Measurements from ENCODE around the gene CELF4. TPM values are rescaled to one million over a fixed set of nuclear protein-coding genes. Genes with fewer than 3 reads are reported as not detected.

Gene CELF4
- total RNA-seq, 1 experiment from 2014 or later: 0.11 TPM

GRCh38 chr18:37398248-37398920, 167.2 kb downstream of the CELF4 start:
- ChIA-PET POLR2A (no interaction called here), CTCF (no interaction called here)
- no peaks in the 10 kb centered on the region for H3K9me3 ChIP-seq
- H3K27ac Mint-ChIP-seq (ENCODE audit: unreplicated experiment): no peak overlapping the region
- H3K9me3 Mint-ChIP-seq (ENCODE audit: unreplicated experiment): no peaks in the 10 kb centered on the region
- H3K36me3 ChIP-seq (ENCODE audit: control insufficient read depth, insufficient read depth, low read length): no peaks in the 10 kb centered on the region
- no peak overlapping the region for H3K4me3 Mint-ChIP-seq (ENCODE audit: unreplicated experiment)
- H3K27me3 Mint-ChIP-seq (ENCODE audit: insufficient read depth, unreplicated experiment): peaks cover 3% of the 10 kb centered on the region
- no TSS peak for BruUV-seq (replicated peaks)
- no peak for DNase-seq
- intact Hi-C loops (cut with micrococcal nuclease; ENCODE audit: unreplicated experiment): loop anchor here (10.0 kb wide), 1 partner anchor 76 kb away; no protein-coding TSS in a partner anchor
- H3K36me3 Mint-ChIP-seq (ENCODE audit: insufficient read depth, unreplicated experiment): no peaks in the 10 kb centered on the region
- no peaks in the 10 kb centered on the region for H3K27me3 ChIP-seq (replicated peaks; ENCODE audit: control insufficient read depth, insufficient read depth, low read length)
- H3K4me3 ChIP-seq (ENCODE audit: low read depth, low read length): no peak overlapping the region
- no peak for TF ChIP-seq CTCF (IDR thresholded peaks at IDR 0.05; ENCODE audit: insufficient read depth in 1 of 2, low read depth in 1 of 2, low read length in 1 of 2, severe bottlenecking in 1 of 2, unreplicated experiment in 1 of 2)
- no peaks in the 10 kb centered on the region for H3K4me1 Mint-ChIP-seq (ENCODE audit: low read depth, unreplicated experiment)
- no peaks in the 10 kb centered on the region for H3K4me1 ChIP-seq

- Mint-ChIP-seq H3K9me3 (ENCODE audit: unreplicated experiment) (no peaks in the 10 kb centered on the region), H3K27me3 (ENCODE audit: insufficient read depth, unreplicated experiment) (peaks cover 3% of the 10 kb centered on the region), H3K4me3 (ENCODE audit: unreplicated experiment) (no peak overlapping the region), H3K36me3 (ENCODE audit: insufficient read depth, unreplicated experiment) (no peaks in the 10 kb centered on the region), H3K4me1 (ENCODE audit: low read depth, unreplicated experiment) (no peaks in the 10 kb centered on the region), H3K27ac (ENCODE audit: unreplicated experiment) (no peak overlapping the region)
- DNase-seq: no peak
- CTCF ChIA-PET: no interaction called here
- POLR2A ChIA-PET: no interaction called here
- no peaks in the 10 kb centered on the region; the same call in 1 of the 2 replicates for H3K27me3 ChIP-seq (replicated peaks; ENCODE audit: control insufficient read depth, insufficient read depth, low read length)
- H3K4me3 ChIP-seq (ENCODE audit: low read depth, low read length): no peak overlapping the region
- intact Hi-C loops (cut with micrococcal nuclease; ENCODE audit: unreplicated experiment): loop anchor here (10.0 kb wide), 1 partner anchor 77 kb away; no protein-coding TSS in a partner anchor
- H3K9me3 ChIP-seq: no peaks in the 10 kb centered on the region
- TF ChIP-seq CTCF (IDR thresholded peaks at IDR 0.05; ENCODE audit: insufficient read depth in 1 of 2, low read depth in 1 of 2, low read length in 1 of 2, severe bottlenecking in 1 of 2, unreplicated experiment in 1 of 2): no peak
- no TSS peak for BruUV-seq (replicated peaks)
- no peaks in the 10 kb centered on the region for H3K4me1 ChIP-seq
- no peaks in the 10 kb centered on the region for H3K36me3 ChIP-seq (ENCODE audit: control insufficient read depth, insufficient read depth, low read length)
Measured at GRCh38 chr18:37397814-37398213, 167.8 kb downstream of the CELF4 start.

- Mint-ChIP-seq H3K9me3 (ENCODE audit: unreplicated experiment) (no peaks in the 10 kb centered on the region), H3K27ac (ENCODE audit: unreplicated experiment) (no peak overlapping the region), H3K27me3 (ENCODE audit: insufficient read depth, unreplicated experiment) (peaks cover 3% of the 10 kb centered on the region), H3K4me1 (ENCODE audit: low read depth, unreplicated experiment) (no peaks in the 10 kb centered on the region), H3K36me3 (ENCODE audit: insufficient read depth, unreplicated experiment) (no peaks in the 10 kb centered on the region), H3K4me3 (ENCODE audit: unreplicated experiment) (no peak overlapping the region)
- Histone ChIP-seq H3K9me3 (no peaks in the 10 kb centered on the region), H3K36me3 (ENCODE audit: control insufficient read depth, insufficient read depth, low read length) (no peaks in the 10 kb centered on the region), H3K4me1 (no peaks in the 10 kb centered on the region), H3K4me3 (ENCODE audit: low read depth, low read length) (no peak overlapping the region), H3K27me3 (replicated peaks; ENCODE audit: control insufficient read depth, insufficient read depth, low read length) (no peaks in the 10 kb centered on the region; the same call in 1 of the 2 replicates)
- intact Hi-C loops (cut with micrococcal nuclease; ENCODE audit: unreplicated experiment): loop anchor here (10.0 kb wide), 1 partner anchor 78 kb away; no protein-coding TSS in a partner anchor
- ChIA-PET CTCF (no interaction called here), POLR2A (no interaction called here)
- BruUV-seq (replicated peaks): no TSS peak
- no peak for TF ChIP-seq CTCF (IDR thresholded peaks at IDR 0.05; ENCODE audit: insufficient read depth in 1 of 2, low read depth in 1 of 2, low read length in 1 of 2, severe bottlenecking in 1 of 2, unreplicated experiment in 1 of 2)
- DNase-seq: no peak
Measured at GRCh38 chr18:37396971-37397720, 168.5 kb downstream of the CELF4 start.
